Measurements from ENCODE around the gene ORC6. TPM values are rescaled to one million over a fixed set of nuclear protein-coding genes. Genes with fewer than 3 reads are reported as not detected.

Gene ORC6, protein sequence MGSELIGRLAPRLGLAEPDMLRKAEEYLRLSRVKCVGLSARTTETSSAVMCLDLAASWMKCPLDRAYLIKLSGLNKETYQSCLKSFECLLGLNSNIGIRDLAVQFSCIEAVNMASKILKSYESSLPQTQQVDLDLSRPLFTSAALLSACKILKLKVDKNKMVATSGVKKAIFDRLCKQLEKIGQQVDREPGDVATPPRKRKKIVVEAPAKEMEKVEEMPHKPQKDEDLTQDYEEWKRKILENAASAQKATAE
- 7.8 and 13.3 TPM in 2 replicates for total RNA-seq (2014; rRNA removed; shearing (Covaris generic))
- polyA plus RNA-seq (2016; fragmentation: Nextera tagmentation; extraction: Ambion mirVana) = 10.7 and 11.6 TPM in 2 replicates

DNA sequence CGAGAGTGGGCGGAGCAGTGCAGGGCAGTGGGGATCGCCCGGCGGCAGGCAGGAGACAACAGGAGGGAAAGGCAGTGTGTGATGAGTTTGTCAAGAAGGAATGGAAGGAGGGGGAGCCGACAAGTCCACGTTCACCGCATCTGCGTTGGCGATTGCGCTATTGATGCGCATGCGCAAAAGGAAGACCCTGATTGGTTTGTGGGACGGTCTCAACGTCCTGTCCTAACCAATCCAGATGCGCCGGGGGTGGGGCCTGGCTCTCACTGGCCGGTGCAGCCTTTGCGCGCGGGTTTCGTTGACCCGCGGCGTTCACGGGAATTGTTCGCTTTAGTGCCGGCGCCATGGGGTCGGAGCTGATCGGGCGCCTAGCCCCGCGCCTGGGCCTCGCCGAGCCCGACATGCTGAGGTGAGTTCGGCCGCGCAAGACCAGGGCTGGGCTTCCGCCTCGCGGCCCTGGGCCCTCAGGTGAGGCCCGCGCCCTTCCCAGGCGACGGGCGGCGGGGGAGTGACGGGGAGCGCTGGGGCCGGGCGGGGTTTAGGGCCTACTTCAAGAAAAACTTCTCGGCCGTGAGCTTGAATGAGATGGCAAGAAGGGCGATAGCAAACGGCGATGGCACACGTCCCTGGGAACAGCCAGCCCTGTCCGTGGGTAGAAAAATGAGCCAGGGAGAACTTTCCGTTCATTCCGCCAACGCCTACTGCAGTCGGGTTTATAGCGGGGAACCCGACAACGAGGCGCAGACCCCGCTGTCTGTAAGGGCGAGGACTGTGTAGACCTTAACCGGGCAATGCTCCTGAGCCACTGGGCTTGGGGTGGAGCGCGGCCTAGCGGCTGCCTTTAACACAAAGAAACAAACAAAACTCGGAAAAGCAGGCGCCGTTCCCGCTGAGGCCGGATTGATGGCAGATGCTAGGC, at the start of gene ORC6:
ORC6 (plus strand) TSS at position 295 of the 916 bp plus-strand sequence; CDS start at position 342, 47 bp downstream.
- peaks cover 72% of the 10 kb centered on the region for H3K79me2 ChIP-seq (ENCODE audit: insufficient read depth)
- peaks cover 21% of the 10 kb centered on the region; the same call in 1 of the 2 replicates for H4K20me1 ChIP-seq (ENCODE audit: insufficient read depth)
- H3K4me1 ChIP-seq (ENCODE audit: insufficient read depth) = peaks cover 29% of the 10 kb centered on the region
- no peaks in the 10 kb centered on the region for H3K9me3 ChIP-seq (ENCODE audit: low read depth)
- peak within 1 kb of the TSS; percentile 92 for H3K4me2 ChIP-seq (ENCODE audit: unreplicated experiment)
- TF ChIP-seq EZH2 (IDR thresholded peaks at IDR 0.05; ENCODE audit: insufficient read depth, poor library complexity, severe bottlenecking) = no peak
- no peak for TF ChIP-seq EZH2phosphoT487 (IDR thresholded peaks at IDR 0.05; ENCODE audit: insufficient read depth, low read depth)
- peak within 1 kb of the TSS; percentile 94 for H3K4me3 ChIP-seq
- H2AFZ ChIP-seq = peak within 1 kb of the TSS; percentile 95
- 0 to 2% methylated on average over 66 to 78 of the region's 79 CpGs for WGBS, 2 experiments (ENCODE audit: low coverage in 1 of 2, low lambda C conversion rate in 2 of 2, missing lambda C conversion rate in 2 of 2)
- peak within 1 kb of the TSS; percentile 86 for H3K9ac ChIP-seq
- H3K9me2 ChIP-seq (ENCODE audit: insufficient read depth) = no peaks in the 10 kb centered on the region
- in situ Hi-C loops (cut with MboI) = no loop called here
- no peaks in the 10 kb centered on the region for H3K27me3 ChIP-seq (replicated peaks; ENCODE audit: insufficient read depth)
- H3F3A ChIP-seq (ENCODE audit: insufficient read depth) = peaks cover 18% of the 10 kb centered on the region
- peak; percentile 99 for DNase-seq
- H3K27ac ChIP-seq = peak within 1 kb of the TSS; percentile 91
- no peaks in the 10 kb centered on the region for H3K36me3 ChIP-seq (ENCODE audit: low read depth)

DNA sequence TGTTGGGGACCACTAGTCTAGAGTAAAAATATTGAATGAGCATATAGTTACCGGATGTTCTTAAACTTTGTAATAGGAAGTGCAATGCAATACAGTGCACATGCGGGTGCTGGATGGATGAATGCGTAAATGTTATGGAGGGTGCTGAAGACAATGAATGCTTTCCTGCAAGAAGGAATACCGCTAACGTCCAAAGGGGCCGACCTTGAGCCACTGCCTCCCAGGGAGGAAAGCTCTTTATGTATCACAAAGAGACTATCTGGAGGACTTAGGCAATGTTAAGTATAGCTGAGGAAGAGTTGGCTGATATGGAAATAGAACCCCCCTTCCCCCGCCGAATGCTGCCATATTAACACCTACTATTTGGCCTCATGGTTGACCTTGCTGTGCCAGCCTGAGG, 40.8 kb upstream of the ORC6 start:
- H3K79me2 ChIP-seq (ENCODE audit: insufficient read depth) = no peaks in the 10 kb centered on the region
- DNase-seq = no peak
- TF ChIP-seq EZH2phosphoT487 (IDR thresholded peaks at IDR 0.05; ENCODE audit: insufficient read depth, low read depth) = no peak
- TF ChIP-seq EZH2 (IDR thresholded peaks at IDR 0.05; ENCODE audit: insufficient read depth, poor library complexity, severe bottlenecking) = no peak
- in situ Hi-C loops (cut with MboI) = no loop called here
- no peak overlapping the region for H2AFZ ChIP-seq
- no peak overlapping the region for H3K4me3 ChIP-seq
- no peaks in the 10 kb centered on the region for H4K20me1 ChIP-seq (ENCODE audit: insufficient read depth)
- H3K27me3 ChIP-seq (replicated peaks; ENCODE audit: insufficient read depth) = no peaks in the 10 kb centered on the region
- H3K9me3 ChIP-seq (ENCODE audit: low read depth) = no peaks in the 10 kb centered on the region
- H3K4me2 ChIP-seq (ENCODE audit: unreplicated experiment) = no peak overlapping the region
- no peak overlapping the region for H3K27ac ChIP-seq
- no peaks in the 10 kb centered on the region for H3K4me1 ChIP-seq (ENCODE audit: insufficient read depth)
- H3K9ac ChIP-seq = no peak overlapping the region
- no peaks in the 10 kb centered on the region for H3K9me2 ChIP-seq (ENCODE audit: insufficient read depth)
- no peaks in the 10 kb centered on the region for H3F3A ChIP-seq (ENCODE audit: insufficient read depth)
- no peaks in the 10 kb centered on the region for H3K36me3 ChIP-seq (ENCODE audit: low read depth)
- WGBS, 2 experiments (ENCODE audit: low coverage in 1 of 2, low lambda C conversion rate in 2 of 2, missing lambda C conversion rate in 2 of 2) = 94 to 95% methylated on average over 8 of the region's 8 CpGs

DNA sequence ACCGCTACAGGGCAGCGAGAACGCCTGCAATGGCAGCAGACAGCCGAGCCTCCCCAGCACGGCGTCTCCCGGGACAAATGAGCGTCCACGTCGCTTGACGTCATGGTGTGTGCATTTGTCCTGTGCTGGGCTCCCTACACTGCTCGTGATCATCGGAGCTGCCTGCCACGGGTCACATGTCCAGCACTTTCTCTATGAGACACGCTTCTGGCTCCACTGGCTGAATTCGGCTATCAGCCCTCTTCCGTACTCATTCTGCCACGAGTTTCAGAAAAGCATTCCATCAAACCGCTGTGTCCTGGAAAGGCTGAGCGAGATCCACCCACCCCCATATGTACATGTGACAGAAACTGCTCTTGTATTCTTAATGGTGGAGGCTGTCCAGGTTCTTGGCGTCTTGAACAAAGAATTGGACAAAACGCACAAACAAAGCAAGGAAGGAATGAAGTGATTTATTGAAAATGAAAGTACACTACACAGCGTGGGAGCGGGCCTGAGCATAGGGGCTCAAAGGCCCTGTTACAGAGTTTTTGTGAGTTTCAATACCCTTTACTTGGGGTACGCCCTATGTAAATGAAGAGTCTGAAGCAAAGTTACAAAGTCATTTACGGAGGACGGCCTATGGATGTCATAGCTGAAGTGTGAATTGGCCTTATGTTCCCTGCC, 39.7 kb upstream of the ORC6 start:
- H3F3A ChIP-seq (ENCODE audit: insufficient read depth) = no peaks in the 10 kb centered on the region
- no peak overlapping the region for H3K27ac ChIP-seq
- in situ Hi-C loops (cut with MboI) = no loop called here
- no peaks in the 10 kb centered on the region for H3K9me2 ChIP-seq (ENCODE audit: insufficient read depth)
- H2AFZ ChIP-seq = no peak overlapping the region
- H3K4me2 ChIP-seq (ENCODE audit: unreplicated experiment) = no peak overlapping the region
- H3K79me2 ChIP-seq (ENCODE audit: insufficient read depth) = no peaks in the 10 kb centered on the region
- H3K9ac ChIP-seq = no peak overlapping the region
- WGBS, 2 experiments (ENCODE audit: low coverage in 1 of 2, low lambda C conversion rate in 2 of 2, missing lambda C conversion rate in 2 of 2) = 94% methylated on average over 27 of the region's 27 CpGs
- H3K4me3 ChIP-seq = no peak overlapping the region
- TF ChIP-seq EZH2phosphoT487 (IDR thresholded peaks at IDR 0.05; ENCODE audit: insufficient read depth, low read depth) = no peak
- no peak for TF ChIP-seq EZH2 (IDR thresholded peaks at IDR 0.05; ENCODE audit: insufficient read depth, poor library complexity, severe bottlenecking)
- H3K36me3 ChIP-seq (ENCODE audit: low read depth) = no peaks in the 10 kb centered on the region
- no peaks in the 10 kb centered on the region for H3K9me3 ChIP-seq (ENCODE audit: low read depth)
- no peaks in the 10 kb centered on the region for H4K20me1 ChIP-seq (ENCODE audit: insufficient read depth)
- DNase-seq = no peak
- H3K27me3 ChIP-seq (replicated peaks; ENCODE audit: insufficient read depth) = no peaks in the 10 kb centered on the region
- no peaks in the 10 kb centered on the region for H3K4me1 ChIP-seq (ENCODE audit: insufficient read depth)

DNA sequence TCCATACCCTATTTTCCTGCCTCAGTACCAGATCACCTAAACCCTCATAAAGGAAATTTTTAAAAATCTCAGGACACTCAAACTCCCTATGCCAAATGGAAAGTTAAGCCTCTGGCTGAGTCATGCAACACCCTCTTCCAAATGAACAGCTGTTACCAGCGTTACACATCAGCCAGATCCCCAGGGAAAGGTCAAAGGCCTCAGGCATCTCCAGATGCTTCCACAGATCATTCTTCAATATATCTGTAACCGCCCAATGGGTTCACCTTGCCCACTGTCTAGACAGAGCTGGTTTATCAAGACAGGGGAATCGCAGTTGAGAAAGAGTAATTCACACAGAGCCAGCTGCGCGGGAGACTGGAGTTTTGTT, 39.2 kb upstream of the ORC6 start:
- H3K9me3 ChIP-seq (ENCODE audit: low read depth) = no peaks in the 10 kb centered on the region
- peak; percentile 46 for DNase-seq
- H2AFZ ChIP-seq = no peak overlapping the region

More for the DNA sequence above, 39.2 kb upstream of the ORC6 start:
- H3K4me1 ChIP-seq (ENCODE audit: insufficient read depth) = no peaks in the 10 kb centered on the region
- no peaks in the 10 kb centered on the region for H3F3A ChIP-seq (ENCODE audit: insufficient read depth)
- H3K4me3 ChIP-seq = no peak overlapping the region
- no peaks in the 10 kb centered on the region for H3K27me3 ChIP-seq (replicated peaks; ENCODE audit: insufficient read depth)
- in situ Hi-C loops (cut with MboI) = no loop called here
- no peak overlapping the region for H3K4me2 ChIP-seq (ENCODE audit: unreplicated experiment)
- no peaks in the 10 kb centered on the region for H3K9me2 ChIP-seq (ENCODE audit: insufficient read depth)
- H3K36me3 ChIP-seq (ENCODE audit: low read depth) = no peaks in the 10 kb centered on the region
- no peaks in the 10 kb centered on the region for H4K20me1 ChIP-seq (ENCODE audit: insufficient read depth)
- TF ChIP-seq EZH2 (IDR thresholded peaks at IDR 0.05; ENCODE audit: insufficient read depth, poor library complexity, severe bottlenecking) (no peak), EZH2phosphoT487 (IDR thresholded peaks at IDR 0.05; ENCODE audit: insufficient read depth, low read depth) (no peak)
- no peak overlapping the region for H3K27ac ChIP-seq
- 78 to 79% methylated on average over 5 of the region's 5 CpGs for WGBS, 2 experiments (ENCODE audit: low coverage in 1 of 2, low lambda C conversion rate in 2 of 2, missing lambda C conversion rate in 2 of 2)
- H3K79me2 ChIP-seq (ENCODE audit: insufficient read depth) = no peaks in the 10 kb centered on the region
- no peak overlapping the region for H3K9ac ChIP-seq

Measured in GM23248 (cell line).